ENCODE results near the gene PPP4R4.
"Not testable (repeated sequence)": the region's sequence is repeated elsewhere in the genome, so short reads cannot be mapped to it uniquely, and the experiment has no call there.

The PPP4R4 gene

GRCh38 chr14:94181835-94182234 lies 7.7 kb downstream of the PPP4R4 start:
- no peak for DNase-seq

GRCh38 chr14:94192536-94192935 lies 18.4 kb downstream of the PPP4R4 start:
- DNase-seq: no peak

- DNase-seq: no peak
Measured at GRCh38 chr14:94193776-94194175, 19.7 kb downstream of the PPP4R4 start.

- DNase-seq: no peak
Measured at GRCh38 chr14:94196057-94196456, 21.9 kb downstream of the PPP4R4 start.

- DNase-seq: no peak
Measured at GRCh38 chr14:94203473-94204210, 29.5 kb downstream of the PPP4R4 start.

GRCh38 chr14:94213021-94213420 lies 38.9 kb downstream of the PPP4R4 start:
- no peak for DNase-seq

- no peak for DNase-seq
Measured at GRCh38 chr14:94213741-94214140, 39.6 kb downstream of the PPP4R4 start.

- DNase-seq: no peak
Measured at GRCh38 chr14:94217116-94217515, 43.0 kb downstream of the PPP4R4 start.

- not testable (repeated sequence) for DNase-seq
Measured at GRCh38 chr14:94218198-94218886, 44.2 kb downstream of the PPP4R4 start.

- no peak for DNase-seq
Measured at GRCh38 chr14:94224040-94224439, 49.9 kb downstream of the PPP4R4 start.

GRCh38 chr14:94225460-94226378 lies 51.6 kb downstream of the PPP4R4 start:
- no peak for DNase-seq

GRCh38 chr14:94227029-94227428 lies 52.9 kb downstream of the PPP4R4 start:
- no peak for DNase-seq

GRCh38 chr14:94237046-94237445 lies 62.9 kb downstream of the PPP4R4 start:
- no peak for DNase-seq

GRCh38 chr14:94237983-94238382 lies 63.9 kb downstream of the PPP4R4 start:
- DNase-seq: no peak

GRCh38 chr14:94239406-94239805 lies 65.3 kb downstream of the PPP4R4 start:
- no peak for DNase-seq

GRCh38 chr14:94244182-94244581 lies 70.1 kb downstream of the PPP4R4 start:
- DNase-seq: no peak

- not testable (repeated sequence) for DNase-seq
Measured at GRCh38 chr14:94264195-94264594, 90.1 kb downstream of the PPP4R4 start.

- no peak for DNase-seq
Measured at GRCh38 chr14:94267352-94267751, 93.2 kb downstream of the PPP4R4 start.

- not testable (repeated sequence) for DNase-seq
Measured at GRCh38 chr14:94268582-94268981, 94.5 kb downstream of the PPP4R4 start.

- DNase-seq: peak; percentile 31 to 54
Measured at GRCh38 chr14:94269156-94269555, 95.0 kb downstream of the PPP4R4 start.

GRCh38 chr14:94276898-94277561 lies 102.9 kb downstream of the PPP4R4 start:
- not testable (repeated sequence) for DNase-seq

- DNase-seq: no peak
Measured at GRCh38 chr14:94278731-94279130, 104.6 kb downstream of the PPP4R4 start.

Measured in hippocampal formation (tissue), 2 donors.